HG02973 (cell line): ENCODE data around the gene SLC8A3.

ENCODE experiments used
- ATAC-seq: cut with Tn5 transposase; IDR thresholded peaks from one replicate; pipeline ENCODE4 v1.9.1; 2021; ENCODE audit warnings: moderate library complexity; ENCODE audit not compliant: unreplicated experiment

Gene SLC8A3

GRCh38 chr14:70029296-70030132, 159.2 kb downstream of the SLC8A3 start:
- no peak for ATAC-seq

- no peak for ATAC-seq
These were observed 160.8 kb downstream of the SLC8A3 start for GRCh38 chr14:70027785-70028428.

GRCh38 chr14:70023871-70024270, 164.9 kb downstream of the SLC8A3 start:
- no peak for ATAC-seq

GRCh38 chr14:70022771-70023445, 165.8 kb downstream of the SLC8A3 start:
- no peak for ATAC-seq

GRCh38 chr14:70021548-70022220, 167.1 kb downstream of the SLC8A3 start:
- ATAC-seq: no peak

GRCh38 chr14:70020352-70021170, 168.2 kb downstream of the SLC8A3 start:
- no peak for ATAC-seq

- ATAC-seq: no peak
These were observed 169.1 kb downstream of the SLC8A3 start for GRCh38 chr14:70019695-70020094.

GRCh38 chr14:70018713-70019211, 170.0 kb downstream of the SLC8A3 start:
- no peak for ATAC-seq

GRCh38 chr14:70018230-70018629, 170.5 kb downstream of the SLC8A3 start:
- ATAC-seq: no peak

- ATAC-seq: no peak
These were observed 174.2 kb downstream of the SLC8A3 start for GRCh38 chr14:70014406-70015095.

- no peak for ATAC-seq
These were observed 175.4 kb downstream of the SLC8A3 start for GRCh38 chr14:70013271-70013873.

GRCh38 chr14:70011708-70012107, 177.0 kb downstream of the SLC8A3 start:
- ATAC-seq: no peak

GRCh38 chr14:70011098-70011497, 177.7 kb downstream of the SLC8A3 start:
- no peak for ATAC-seq

GRCh38 chr14:70009961-70010360, 178.8 kb downstream of the SLC8A3 start:
- no peak for ATAC-seq

GRCh38 chr14:70008284-70009262, 180.2 kb downstream of the SLC8A3 start:
- no peak for ATAC-seq

GRCh38 chr14:70006699-70007098, 182.1 kb downstream of the SLC8A3 start:
- no peak for ATAC-seq

GRCh38 chr14:70005281-70005805, 183.4 kb downstream of the SLC8A3 start:
- ATAC-seq: no peak

- ATAC-seq: no peak
These were observed 184.0 kb downstream of the SLC8A3 start for GRCh38 chr14:70004791-70005190.
